KOPT-K1 (cell line): ENCODE data around the gene RASGRF1.
"Not testable (repeated sequence)": the region's sequence is repeated elsewhere in the genome, so short reads cannot be mapped to it uniquely, and the experiment has no call there.

ENCODE experiments used
- H3K27ac ChIP-seq: fragments of 200-600 bp; sonication (generic); 2 replicates; pipeline ENCODE4 v1.5.1; 2016; ENCODE audit warnings: antibody characterized with exemption, mild to moderate bottlenecking, low read depth, low read length; ENCODE audit not compliant: poor library complexity, severe bottlenecking
- H3K36me3 ChIP-seq: fragments of 200-600 bp; sonication (generic); 2 replicates; pipeline ENCODE4 v1.5.1; 2017; ENCODE audit warnings: antibody characterized with exemption, mild to moderate bottlenecking, low read length, moderate library complexity; ENCODE audit not compliant: insufficient read depth
- H3K9me3 ChIP-seq: fragments of 200-600 bp; sonication (generic); 2 replicates; pipeline ENCODE4 v1.5.1; 2017; ENCODE audit warnings: antibody characterized with exemption, low read length, mild to moderate bottlenecking; ENCODE audit not compliant: insufficient read depth, poor library complexity, severe bottlenecking

RASGRF1 gene

DNA sequence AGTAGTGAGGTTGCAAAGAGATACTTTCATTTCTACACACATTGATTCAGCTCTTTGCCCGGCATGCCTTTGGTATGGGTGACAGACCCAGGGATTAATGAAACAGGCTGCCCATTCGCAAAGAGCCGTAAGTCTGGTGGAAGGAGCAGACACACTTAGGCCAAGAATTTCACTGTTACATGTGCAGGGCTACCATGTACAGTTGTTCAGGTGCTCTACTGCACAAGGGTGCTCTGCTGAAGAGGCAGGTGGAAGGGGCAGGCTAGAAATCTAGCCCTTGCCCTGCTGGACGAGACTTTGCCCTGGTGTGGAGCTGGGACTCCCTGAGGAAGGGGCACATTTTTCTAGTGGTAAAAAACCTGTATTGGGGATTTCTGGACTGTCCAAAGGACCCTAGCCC lies 26.2 kb upstream of the RASGRF1 start:
- no peaks in the 10 kb centered on the region for H3K36me3 ChIP-seq
- H3K27ac ChIP-seq: no peak overlapping the region
- no peaks in the 10 kb centered on the region for H3K9me3 ChIP-seq

DNA sequence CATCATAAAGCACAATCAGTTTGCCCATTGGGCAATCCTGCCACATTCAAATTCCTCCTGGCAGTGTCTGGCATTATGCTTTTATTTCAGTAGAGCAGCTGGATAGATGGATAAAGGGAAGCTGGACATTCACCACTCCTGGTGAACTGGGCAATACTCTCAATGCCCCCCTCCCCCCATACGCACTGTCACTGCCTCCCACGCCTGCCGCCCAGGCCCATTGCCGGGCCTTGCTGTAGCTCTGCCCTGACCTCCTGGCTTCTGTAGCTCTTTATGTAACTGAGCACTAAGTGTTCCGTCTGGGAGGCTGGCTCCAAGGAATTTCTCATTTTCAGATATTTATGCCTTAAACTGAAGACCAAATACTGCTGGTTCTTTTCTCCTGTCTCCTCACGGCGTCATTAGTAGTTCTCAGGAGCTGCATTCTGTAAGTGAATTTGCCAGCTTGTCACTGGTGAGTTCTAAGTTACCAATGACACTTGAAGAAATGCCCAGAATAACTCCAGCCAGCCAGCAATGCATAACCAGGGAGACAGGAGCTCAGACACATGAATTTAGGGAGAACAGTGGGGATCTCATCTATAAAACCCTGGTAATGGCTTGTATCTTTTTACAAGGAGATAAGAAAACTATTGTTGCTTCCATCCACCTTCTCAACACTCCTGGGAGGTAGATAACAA lies 25.5 kb upstream of the RASGRF1 start:
- Histone ChIP-seq H3K9me3 (no peaks in the 10 kb centered on the region), H3K27ac (no peak overlapping the region), H3K36me3 (no peaks in the 10 kb centered on the region)

DNA sequence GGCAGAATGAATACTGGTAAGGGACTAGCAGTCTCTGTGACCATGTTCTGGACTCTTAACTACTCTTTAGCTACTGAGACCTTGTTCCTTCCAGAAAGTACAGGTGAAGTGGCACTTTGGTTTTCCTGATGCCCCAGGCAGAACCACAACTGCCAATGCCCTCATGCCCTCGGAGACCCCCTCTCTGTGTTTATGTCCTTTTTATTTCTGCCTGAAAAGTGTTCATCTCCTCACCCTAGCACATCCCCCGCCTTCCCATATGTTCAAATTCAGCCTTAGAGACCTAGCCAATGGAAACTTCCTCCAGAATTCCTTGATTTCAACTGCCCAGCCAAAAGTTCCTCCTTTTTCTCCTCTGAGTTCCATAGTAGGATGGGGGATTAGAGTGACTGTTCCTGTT lies 23.3 kb upstream of the RASGRF1 start:
- no peaks in the 10 kb centered on the region for H3K9me3 ChIP-seq
- no peaks in the 10 kb centered on the region for H3K36me3 ChIP-seq
- no peak overlapping the region for H3K27ac ChIP-seq

DNA sequence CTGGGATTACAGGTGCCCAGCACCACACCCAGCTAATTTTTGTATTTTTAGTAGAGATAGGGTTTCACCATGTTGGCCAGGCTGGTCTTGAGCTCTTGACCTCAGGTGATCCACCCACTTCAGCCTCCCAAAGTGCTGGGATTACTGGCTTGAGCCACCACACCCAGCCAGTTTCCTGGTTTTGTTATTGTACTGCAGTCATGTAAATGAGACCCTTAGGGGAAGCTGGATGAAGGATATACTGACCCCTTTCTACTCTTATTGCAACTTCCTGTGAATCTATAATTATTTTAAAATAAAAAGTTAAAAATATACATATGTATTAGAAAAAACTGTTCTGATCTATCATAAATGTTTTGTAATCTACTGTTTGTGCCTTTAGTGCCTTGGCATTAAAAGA lies 20.8 kb upstream of the RASGRF1 start:
- H3K9me3 ChIP-seq, H3K36me3 ChIP-seq, H3K27ac ChIP-seq: not testable (repeated sequence)

DNA sequence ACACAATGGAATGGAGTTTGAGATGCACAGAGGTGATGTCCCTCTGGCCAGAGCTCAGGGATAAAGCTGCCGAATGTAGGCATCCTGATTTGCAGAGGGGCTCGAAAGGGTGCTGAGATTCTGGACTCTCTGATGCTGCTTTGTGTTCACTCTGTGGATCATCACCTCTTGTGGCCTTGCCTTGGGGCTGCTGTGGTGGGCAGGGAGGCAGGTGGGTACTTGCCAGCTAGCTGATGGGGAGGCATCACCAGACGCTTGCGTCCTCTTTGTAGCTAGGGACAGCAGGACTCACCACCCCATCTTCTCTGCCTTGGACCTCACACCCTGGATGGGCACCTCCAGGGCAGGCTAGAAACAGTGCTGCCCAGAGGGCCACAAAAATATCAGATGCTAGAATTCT lies 14.6 kb upstream of the RASGRF1 start:
- H3K9me3 ChIP-seq: no peaks in the 10 kb centered on the region
- H3K27ac ChIP-seq: no peak overlapping the region
- no peaks in the 10 kb centered on the region for H3K36me3 ChIP-seq

DNA sequence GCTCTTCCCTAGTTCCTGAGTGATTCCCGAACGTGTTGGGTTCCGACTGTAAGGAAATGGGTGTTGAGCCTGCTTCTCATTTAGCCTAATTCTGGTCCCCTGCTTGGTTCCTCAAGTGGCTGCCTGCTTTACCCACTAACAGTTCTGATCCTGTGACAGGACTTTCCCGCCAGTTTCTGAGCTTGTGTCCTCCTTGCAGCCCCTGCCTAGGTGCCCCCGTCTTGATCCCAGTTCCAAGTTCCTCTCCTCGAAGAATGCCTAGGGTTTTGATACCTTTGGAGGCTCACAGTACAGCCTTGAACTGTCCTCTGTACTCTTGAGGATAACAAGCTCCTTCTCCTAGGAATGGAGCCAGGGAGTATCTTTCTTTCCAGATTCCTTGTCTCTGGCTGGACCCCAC lies 12.0 kb upstream of the RASGRF1 start:
- H3K36me3 ChIP-seq: no peaks in the 10 kb centered on the region
- no peaks in the 10 kb centered on the region for H3K9me3 ChIP-seq
- H3K27ac ChIP-seq: no peak overlapping the region

DNA sequence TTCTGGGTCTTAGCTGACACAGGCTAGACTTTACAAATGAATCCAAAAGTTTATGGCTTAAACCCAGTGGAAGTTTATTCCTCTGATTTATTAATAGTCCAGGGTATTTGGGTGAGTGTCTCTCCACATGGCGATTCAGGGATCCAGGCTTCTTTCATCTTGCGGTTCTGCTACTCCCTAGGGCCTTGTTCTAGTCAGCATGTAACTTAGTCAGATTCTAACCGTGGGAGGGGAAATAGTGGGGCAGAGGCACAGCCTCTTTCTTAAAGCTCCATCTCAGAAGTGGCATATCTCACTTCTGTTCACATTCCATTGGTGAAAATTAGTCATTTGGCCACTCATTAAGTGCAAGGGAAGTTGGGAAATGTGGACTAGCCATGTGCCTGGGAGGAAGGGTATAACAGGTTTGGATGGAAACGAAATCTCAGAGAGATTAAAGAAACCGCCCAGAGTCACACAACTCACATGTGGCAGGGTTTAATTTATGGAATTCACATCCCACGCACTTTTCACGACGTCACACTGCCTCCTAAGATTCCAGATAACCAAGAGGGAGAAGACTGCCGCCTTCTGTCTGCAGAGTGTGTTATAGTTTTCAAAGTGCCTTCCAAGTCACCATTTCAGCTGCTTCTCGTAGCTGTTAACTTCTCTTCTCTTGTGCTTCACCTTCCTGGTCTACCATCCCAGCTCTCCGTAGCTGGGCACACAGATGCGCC lies 11.4 kb upstream of the RASGRF1 start:
- Histone ChIP-seq H3K9me3 (no peaks in the 10 kb centered on the region), H3K27ac (no peak overlapping the region)

DNA sequence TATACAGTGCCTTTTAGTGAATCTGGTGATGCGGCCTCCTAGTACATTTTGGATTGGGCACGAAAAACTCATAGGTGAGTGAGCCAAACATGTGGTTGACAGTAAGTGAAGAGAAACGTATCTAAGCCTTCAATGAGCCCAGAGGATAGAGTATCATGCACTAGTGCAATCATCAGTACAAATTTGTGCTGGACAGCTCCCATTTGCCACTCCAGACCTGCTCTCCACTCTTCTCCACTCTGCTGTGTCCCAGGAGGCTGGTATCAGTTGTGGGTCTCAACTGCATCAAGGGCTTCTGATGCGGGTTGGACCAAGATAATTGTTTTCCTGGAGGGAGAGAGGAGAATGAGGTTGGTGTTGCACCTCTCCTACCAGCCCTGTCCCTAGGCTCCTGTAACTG lies 9.1 kb upstream of the RASGRF1 start:
- no peaks in the 10 kb centered on the region for H3K36me3 ChIP-seq

More for the DNA sequence above, 11.4 kb upstream of the RASGRF1 start:
- no peaks in the 10 kb centered on the region for H3K36me3 ChIP-seq

DNA sequence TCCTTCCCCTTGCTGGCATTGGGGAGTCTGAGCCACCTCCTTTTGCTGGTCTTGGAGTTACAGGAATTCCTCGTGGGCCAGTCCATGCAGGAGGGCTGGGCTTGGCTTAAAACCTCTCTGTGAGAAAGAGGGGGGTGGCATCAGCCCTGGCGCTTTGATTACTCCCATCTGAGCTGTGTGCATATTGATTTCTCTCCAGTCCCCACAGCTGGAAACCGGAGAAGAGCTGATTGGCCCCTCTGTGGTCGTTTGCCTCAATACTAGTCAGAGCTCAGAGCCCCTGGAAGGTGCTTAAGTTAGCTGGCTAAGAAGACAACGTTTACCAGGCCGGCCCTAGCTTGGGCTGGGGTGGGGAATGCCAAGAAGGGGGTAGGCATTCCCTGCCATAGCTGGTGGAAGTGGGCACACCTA lies 4.0 kb upstream of the RASGRF1 start:
- Histone ChIP-seq H3K36me3 (no peaks in the 10 kb centered on the region), H3K9me3 (no peaks in the 10 kb centered on the region), H3K27ac (no peak overlapping the region)

More for the DNA sequence above, 9.1 kb upstream of the RASGRF1 start:
- H3K9me3 ChIP-seq: no peaks in the 10 kb centered on the region
- no peak overlapping the region for H3K27ac ChIP-seq

DNA sequence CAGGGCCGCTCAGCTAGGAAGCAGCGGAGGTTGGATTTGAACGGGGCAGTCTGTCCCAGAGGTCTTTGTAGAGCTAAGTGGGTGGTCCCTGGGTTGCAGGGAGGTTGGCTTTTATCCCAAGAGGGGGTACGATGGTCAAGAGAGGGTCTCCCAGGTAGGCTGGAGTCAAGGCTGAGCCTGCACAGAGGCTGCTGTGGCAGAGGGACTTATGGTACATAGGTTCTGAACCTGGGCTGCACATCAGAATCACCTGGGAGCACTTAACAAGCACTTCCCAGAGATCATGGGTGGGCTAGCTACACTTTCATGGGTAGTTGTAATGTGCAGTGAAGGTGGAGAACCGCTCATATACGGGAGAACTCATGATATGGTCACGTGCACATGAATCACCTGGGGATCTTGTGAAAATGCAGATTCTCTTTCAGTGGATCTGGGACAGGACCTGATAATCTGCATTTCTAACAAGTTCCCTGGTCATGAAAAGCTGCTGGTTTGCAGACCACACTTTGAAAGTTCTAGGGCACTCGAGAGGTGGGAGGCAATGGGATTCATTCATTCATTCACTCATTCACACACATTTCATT lies 2.9 kb upstream of the RASGRF1 start:
- Histone ChIP-seq H3K36me3 (no peaks in the 10 kb centered on the region), H3K27ac (no peak overlapping the region), H3K9me3 (no peaks in the 10 kb centered on the region)

DNA sequence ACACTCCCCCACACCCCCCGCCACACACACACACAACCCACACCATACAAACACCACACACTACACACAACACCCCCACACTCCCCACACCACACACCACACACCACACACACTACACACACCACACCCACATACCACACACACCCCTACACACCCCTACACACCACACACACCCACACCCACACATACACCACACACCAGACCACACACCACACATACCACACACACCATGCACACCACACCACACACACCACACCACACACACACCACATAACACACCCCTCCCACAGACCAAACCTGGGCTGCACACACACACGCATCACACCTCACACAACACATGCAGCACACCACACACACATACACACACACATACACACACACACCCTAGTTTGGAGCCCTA lies 1.8 kb upstream of the RASGRF1 start:
- Histone ChIP-seq H3K27ac (no peak overlapping the region), H3K36me3 (no peaks in the 10 kb centered on the region), H3K9me3 (no peaks in the 10 kb centered on the region)

DNA sequence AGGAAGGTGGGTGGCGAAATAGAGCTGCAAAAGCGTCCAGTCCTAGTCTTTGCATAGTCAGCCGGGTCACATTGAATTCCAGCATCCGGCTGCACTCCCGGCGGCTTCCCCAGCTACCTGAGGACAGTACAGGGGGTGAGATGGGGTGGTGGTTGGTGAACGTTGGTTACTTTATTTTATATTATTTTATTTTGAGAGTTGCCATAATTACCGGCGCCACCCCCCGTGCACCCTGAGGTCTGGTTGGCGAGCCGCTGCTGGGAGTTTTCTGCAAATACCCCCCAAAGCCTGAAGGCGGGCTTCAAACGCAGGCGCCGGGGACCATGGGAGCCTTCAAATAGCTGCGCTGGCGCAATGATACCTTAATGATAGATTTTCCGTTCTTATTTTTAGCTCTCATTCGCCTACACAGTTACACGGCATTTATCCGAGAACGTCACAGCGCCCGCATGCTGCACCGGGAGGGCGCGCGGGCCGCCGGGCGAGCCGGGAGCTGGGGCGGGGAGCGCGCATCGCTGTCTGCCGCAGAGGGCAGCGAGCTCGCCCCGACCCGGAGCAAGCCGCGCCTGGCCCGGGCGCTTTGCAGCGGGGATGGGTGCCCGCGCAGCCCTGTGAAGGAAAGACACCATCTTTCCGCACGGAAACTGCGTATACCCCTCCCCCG lies 756 bp upstream of the RASGRF1 start:
- no peaks in the 10 kb centered on the region for H3K36me3 ChIP-seq
- H3K27ac ChIP-seq: no peak overlapping the region
- H3K9me3 ChIP-seq: no peaks in the 10 kb centered on the region

DNA sequence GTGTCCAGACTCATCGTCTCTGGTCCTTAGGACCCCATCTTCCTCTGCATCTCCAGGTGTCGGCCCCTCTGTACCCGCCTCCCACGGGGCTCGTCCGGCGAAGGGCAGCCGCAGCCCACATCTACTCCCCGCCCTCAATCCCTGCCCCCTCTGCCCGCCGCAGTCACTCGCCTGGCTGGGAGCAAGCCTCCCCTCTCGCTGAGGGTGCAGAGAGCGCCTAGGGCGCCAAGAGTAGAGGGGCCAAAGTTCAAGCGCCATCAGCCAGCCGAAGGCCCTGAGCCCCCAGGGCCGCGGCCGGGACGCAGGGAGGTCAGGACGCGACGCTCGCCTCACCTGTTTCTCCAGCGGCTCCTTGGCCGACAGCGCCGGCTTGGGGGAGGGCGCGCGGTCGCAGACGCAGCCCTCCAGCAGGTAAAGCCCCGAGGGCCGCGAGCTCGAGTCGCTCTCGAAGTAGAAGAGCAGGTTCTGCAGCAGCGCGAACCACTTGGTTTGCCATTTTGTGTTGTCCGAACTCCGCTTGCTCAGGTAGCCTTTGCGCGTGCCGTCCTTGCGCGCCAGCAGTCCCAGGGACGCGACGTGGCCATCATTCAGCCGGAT lies 592 bp downstream of the RASGRF1 start:
- no peaks in the 10 kb centered on the region for H3K36me3 ChIP-seq
- no peak overlapping the region for H3K27ac ChIP-seq
- no peaks in the 10 kb centered on the region for H3K9me3 ChIP-seq

DNA sequence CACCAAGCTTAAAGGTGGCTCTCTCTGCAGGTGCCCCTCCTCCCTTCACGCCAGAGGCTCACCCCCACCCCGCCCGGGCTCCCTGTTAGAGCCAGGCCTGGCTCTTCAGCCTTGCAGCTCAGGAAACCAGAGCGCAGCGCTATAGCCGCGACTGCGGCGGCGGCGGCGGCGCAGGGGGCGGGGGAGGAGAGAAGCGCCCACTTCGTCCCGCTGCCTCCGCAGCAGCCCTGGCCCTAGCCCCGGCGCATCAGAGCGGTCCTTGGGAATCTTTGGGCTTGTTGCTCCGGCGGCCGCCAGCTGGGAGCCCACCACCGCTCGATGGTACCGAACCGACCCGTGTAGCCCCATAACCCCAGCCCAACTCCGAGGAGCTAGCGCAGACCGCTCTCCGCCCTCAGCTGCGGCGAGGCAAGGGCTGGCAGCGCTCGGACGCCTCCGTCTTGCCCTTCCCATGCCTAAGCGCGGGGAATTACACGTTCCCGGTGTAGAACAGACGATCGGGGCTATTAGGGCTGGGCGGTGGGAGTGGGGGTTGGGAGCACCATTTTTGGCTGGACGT lies 1.2 kb downstream of the RASGRF1 start:
- Histone ChIP-seq H3K36me3 (no peaks in the 10 kb centered on the region), H3K27ac (no peak overlapping the region)

More for the DNA sequence above, 1.2 kb downstream of the RASGRF1 start:
- H3K9me3 ChIP-seq: no peaks in the 10 kb centered on the region
